Gastrocnemius medialis (tissue), 4 donors: ENCODE measurements around the gene MCM8. TPM values are rescaled to one million over a fixed set of nuclear protein-coding genes. Genes with fewer than 3 reads are reported as not detected.

Experiments used
- ATAC-seq, 2 donors: fragments of 150-250 bp; one replicate each; pipeline ENCODE4 v1.9.1; 2016
- DNase-seq, 2 donors: peaks; one replicate each; pipeline ENCODE4 v3.0.0-alpha.2; 2019
- H3K27ac ChIP-seq, 4 donors: fragments of 200-600 bp; sonication (generic); 1 replicate in 1 of 4; 2 replicates in 3 of 4; pipeline ENCODE4 v1.5.1; 2016 to 2018; ENCODE audit warnings: mild to moderate bottlenecking in 2 of 4, moderate library complexity in 1 of 4
- H3K27me3 ChIP-seq, 3 donors: fragments of 200-600 bp; sonication (generic) in 2 of 3; 1 replicate in 1 of 3; 2 replicates in 2 of 3; pipeline versions ENCODE4 v1.5.1 to v1.6.0; 2016 to 2019; ENCODE audit warnings: mild to moderate bottlenecking in 1 of 3, moderate library complexity in 1 of 3
- H3K36me3 ChIP-seq, 2 donors: fragments of 200-600 bp; sonication (generic) in 1 of 2; one replicate each; pipeline ENCODE4 v1.5.1; 2017 to 2018
- H3K4me1 ChIP-seq, 2 donors: fragments of 200-600 bp; sonication (generic) in 1 of 2; one replicate each; pipeline ENCODE4 v1.5.1; 2016 to 2017; ENCODE audit warnings: mild to moderate bottlenecking in 2 of 2
- H3K4me3 ChIP-seq, 4 donors: fragments of 200-600 bp; sonication (generic) in 3 of 4; 1 replicate in 1 of 4; 2 replicates in 3 of 4; pipeline ENCODE4 v1.5.1; 2016 to 2019; ENCODE audit warnings: mild to moderate bottlenecking in 2 of 4
- H3K9me3 ChIP-seq, 3 donors: fragments of 200-600 bp; sonication (generic) in 2 of 3; 1 replicate in 1 of 3; 2 replicates in 2 of 3; pipeline ENCODE4 v1.5.1; 2016 to 2019
- POLR2A ChIP-seq, 2 donors: fragments of 450-650 bp; IDR thresholded peaks; one replicate each; pipeline ENCODE4 v1.6.1; 2017; ENCODE audit warnings: antibody characterized with exemption in 2 of 2, mild to moderate bottlenecking in 2 of 2, moderate library complexity in 2 of 2
- in situ Hi-C, 4 donors: fragments of 200-750 bp; cut with MboI; loops; one replicate each; pipeline versions ENCODE4 v1.15.0 to v1.8.0; 2017; ENCODE audit warnings: low sequenced_read_pairs in 4 of 4
- intact Hi-C: fragments of 100-400 bp; cut with DNase I; formaldehyde crosslinking; loops from one replicate; pipeline ENCODE4 v1.15.1; 2023; ENCODE audit warnings: low total_unique reads
- total RNA-seq, 4 donors: library from RNA; depleted of rRNA; stranded (reverse); fragments of >200 nt; gene quantifications; one replicate each; pipeline versions ENCODE4 v1.1.0 to v1.2.3, GENCODE V29; 2016
- TF ChIP-seq, protein P1 (sequence below), 5 experiments: fragments of 450-650 bp in 3 of 5; fragments of 200-600 bp in 2 of 5; sonication (generic) in 2 of 5; IDR thresholded peaks in 4 of 5; conservative IDR thresholded peaks in 1 of 5; 1 replicate in 4 of 5; 2 replicates in 1 of 5; pipeline ENCODE4 v1.5.1; 2016 to 2019; ENCODE audit warnings: antibody characterized with exemption in 5 of 5, mild to moderate bottlenecking in 3 of 5, moderate library complexity in 3 of 5

Gene MCM8
- total RNA-seq, 4 donors from 2014 or later = 2.4 to 5.9 (median 5.2) TPM

DNA sequence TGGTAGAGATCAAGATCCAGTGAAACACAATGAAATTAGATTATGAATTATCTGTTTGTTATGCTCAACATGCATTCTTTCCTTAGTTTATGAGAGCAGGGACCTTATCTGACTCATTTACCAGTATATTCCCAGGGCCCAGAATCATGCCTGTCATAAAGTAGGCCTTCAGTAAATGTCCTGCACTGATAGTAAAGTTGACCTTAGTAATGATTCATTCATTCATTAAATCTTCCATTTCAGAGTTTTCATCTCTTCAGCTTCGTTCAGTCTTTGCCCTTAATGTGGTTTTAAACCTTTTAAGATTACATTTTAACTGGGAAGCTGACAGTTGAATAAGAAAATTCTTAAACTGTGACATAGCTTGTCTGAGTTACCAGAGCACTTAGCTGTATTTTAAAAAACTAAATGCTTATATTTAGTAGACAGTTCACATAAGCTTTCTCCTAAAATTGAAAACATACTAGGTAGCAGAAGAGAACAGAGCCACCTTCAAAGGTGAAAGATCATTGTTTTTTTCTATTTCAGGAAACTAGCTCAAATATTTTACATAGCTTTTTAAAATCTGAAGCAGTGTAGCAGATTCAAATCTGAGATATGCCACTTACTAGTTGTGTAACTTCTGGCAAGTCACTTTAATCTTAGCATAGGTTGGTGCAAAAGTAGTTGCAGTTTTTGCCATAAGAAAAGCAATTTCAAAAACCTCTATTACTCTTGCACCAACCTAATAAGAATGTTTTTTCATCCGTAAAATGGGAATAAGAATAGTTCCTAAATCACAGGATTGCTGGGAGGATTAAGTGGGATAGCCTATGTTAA lies 41.4 kb downstream of the MCM8 start:
- peaks cover 0 to 38% of the 10 kb centered on the region in 2 donors for H3K36me3 ChIP-seq
- in situ Hi-C loops (no loop called here), intact Hi-C loops (no loop called here)

DNA sequence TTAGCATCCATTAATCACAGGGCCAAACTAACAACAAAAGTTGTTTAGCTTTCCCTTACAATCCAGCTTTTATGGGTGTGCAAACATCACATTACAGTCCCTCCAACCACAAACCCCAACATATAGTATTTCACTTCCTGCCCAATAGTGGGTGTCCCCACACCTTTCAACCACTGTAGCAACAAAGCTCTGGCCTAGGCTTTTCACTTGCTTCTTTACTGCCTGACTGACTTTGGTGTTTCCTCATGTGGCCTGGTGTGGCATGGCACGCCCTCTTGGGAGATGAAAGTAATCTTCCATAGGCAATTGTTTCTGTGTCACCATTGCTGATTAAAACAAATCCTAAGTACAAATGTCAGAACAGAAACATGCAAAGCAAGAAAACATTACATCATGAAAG lies 46.3 kb downstream of the MCM8 start:
- intact Hi-C loops (no loop called here), in situ Hi-C loops (no loop called here)
- Histone ChIP-seq H3K9me3 (no peaks in the 10 kb centered on the region), H3K27me3 (no peaks in the 10 kb centered on the region), H3K4me3 (no peak overlapping the region), H3K36me3 (peaks cover 0 to 17% of the 10 kb centered on the region in 2 donors), H3K4me1 (no peaks in the 10 kb centered on the region), H3K27ac (no peak overlapping the region)
- no peak for DNase-seq
- no peak for ATAC-seq
- no peak for TF ChIP-seq POLR2A (IDR thresholded peaks at IDR 0.05)
- TF ChIP-seq, protein P1, sequence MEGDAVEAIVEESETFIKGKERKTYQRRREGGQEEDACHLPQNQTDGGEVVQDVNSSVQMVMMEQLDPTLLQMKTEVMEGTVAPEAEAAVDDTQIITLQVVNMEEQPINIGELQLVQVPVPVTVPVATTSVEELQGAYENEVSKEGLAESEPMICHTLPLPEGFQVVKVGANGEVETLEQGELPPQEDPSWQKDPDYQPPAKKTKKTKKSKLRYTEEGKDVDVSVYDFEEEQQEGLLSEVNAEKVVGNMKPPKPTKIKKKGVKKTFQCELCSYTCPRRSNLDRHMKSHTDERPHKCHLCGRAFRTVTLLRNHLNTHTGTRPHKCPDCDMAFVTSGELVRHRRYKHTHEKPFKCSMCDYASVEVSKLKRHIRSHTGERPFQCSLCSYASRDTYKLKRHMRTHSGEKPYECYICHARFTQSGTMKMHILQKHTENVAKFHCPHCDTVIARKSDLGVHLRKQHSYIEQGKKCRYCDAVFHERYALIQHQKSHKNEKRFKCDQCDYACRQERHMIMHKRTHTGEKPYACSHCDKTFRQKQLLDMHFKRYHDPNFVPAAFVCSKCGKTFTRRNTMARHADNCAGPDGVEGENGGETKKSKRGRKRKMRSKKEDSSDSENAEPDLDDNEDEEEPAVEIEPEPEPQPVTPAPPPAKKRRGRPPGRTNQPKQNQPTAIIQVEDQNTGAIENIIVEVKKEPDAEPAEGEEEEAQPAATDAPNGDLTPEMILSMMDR (IDR thresholded peaks at IDR 0.05 in 4 of 5, conservative IDR thresholded peaks at IDR 0.05 in 1 of 5) = no peak

More for the DNA sequence above, 41.4 kb downstream of the MCM8 start:
- Histone ChIP-seq H3K27ac (no peak overlapping the region), H3K4me1 (no peaks in the 10 kb centered on the region), H3K27me3 (no peaks in the 10 kb centered on the region), H3K9me3 (no peaks in the 10 kb centered on the region), H3K4me3 (no peak overlapping the region)
- TF ChIP-seq POLR2A (IDR thresholded peaks at IDR 0.05) = no peak
- TF ChIP-seq, protein P1 (IDR thresholded peaks at IDR 0.05 in 4 of 5, conservative IDR thresholded peaks at IDR 0.05 in 1 of 5) = no peak
- no peak for DNase-seq
- ATAC-seq = no peak

DNA sequence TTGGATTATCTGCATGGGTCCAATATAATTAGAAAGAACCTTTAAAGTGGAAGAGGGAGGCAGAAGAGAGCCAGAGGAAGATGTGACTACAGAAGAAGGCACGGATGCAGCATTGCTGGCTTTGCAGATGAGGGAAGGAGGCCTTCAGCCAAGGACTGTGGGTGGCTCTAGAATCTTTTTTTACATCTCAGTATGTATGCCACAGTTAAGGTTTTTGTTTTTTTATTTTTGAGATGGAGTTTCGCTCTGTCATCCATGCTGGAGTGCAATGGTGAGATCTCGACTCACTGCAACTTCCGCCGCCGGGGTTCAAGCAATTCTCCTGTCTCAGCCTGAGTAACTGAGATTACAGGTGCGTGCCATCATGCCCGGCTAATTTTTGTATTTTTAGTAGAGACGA lies 49.3 kb downstream of the MCM8 start:
- no peak overlapping the region for H3K27ac ChIP-seq
- no peak overlapping the region for H3K4me3 ChIP-seq
- H3K36me3 ChIP-seq = peaks cover 0 to 10% of the 10 kb centered on the region in 2 donors
- intact Hi-C loops (loop anchor here (5.0 kb wide), 1 partner anchor 472 kb away; no protein-coding TSS in a partner anchor), in situ Hi-C loops (no loop called here)
- H3K27me3 ChIP-seq = no peaks in the 10 kb centered on the region
- DNase-seq (no peak), ATAC-seq (no peak)
- H3K9me3 ChIP-seq = no peaks in the 10 kb centered on the region
- no peak for TF ChIP-seq POLR2A (IDR thresholded peaks at IDR 0.05)
- TF ChIP-seq, protein P1 (IDR thresholded peaks at IDR 0.05 in 4 of 5, conservative IDR thresholded peaks at IDR 0.05 in 1 of 5) = no peak
- H3K4me1 ChIP-seq = peaks cover 0 to 1% of the 10 kb centered on the region in 2 donors

DNA sequence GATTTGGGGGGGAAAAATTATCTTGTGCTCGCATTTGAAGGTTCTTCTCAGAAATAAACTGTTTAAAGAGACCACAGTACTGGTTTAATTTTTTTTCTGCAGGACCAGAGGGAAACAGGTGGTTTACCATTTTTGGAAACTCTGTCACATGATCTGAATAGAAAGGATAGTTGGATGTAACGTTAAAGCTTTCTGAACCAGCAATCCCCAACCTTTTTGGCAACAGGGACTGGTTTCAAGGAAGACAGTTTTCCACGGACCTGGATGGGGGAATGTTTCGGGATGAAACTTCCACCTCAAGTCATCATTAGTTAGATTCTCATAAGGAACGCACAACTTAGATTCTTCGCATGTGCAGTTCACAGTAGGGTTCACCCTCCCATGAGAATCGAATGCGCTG lies 50.4 kb downstream of the MCM8 start:
- in situ Hi-C loops = no loop called here

More for the DNA sequence above, 50.4 kb downstream of the MCM8 start:
- no peak overlapping the region for H3K4me3 ChIP-seq
- no peak for ATAC-seq
- no peaks in the 10 kb centered on the region for H3K9me3 ChIP-seq
- no peaks in the 10 kb centered on the region for H3K27me3 ChIP-seq
- no peak for TF ChIP-seq POLR2A (IDR thresholded peaks at IDR 0.05)
- TF ChIP-seq, protein P1 (IDR thresholded peaks at IDR 0.05 in 4 of 5, conservative IDR thresholded peaks at IDR 0.05 in 1 of 5) = no peak
- intact Hi-C loops = loop anchor here (5.0 kb wide), 1 partner anchor 474 kb away; no protein-coding TSS in a partner anchor
- H3K4me1 ChIP-seq = peaks cover 4 to 7% of the 10 kb centered on the region in 2 donors
- DNase-seq = no peak
- peaks cover 0 to 2% of the 10 kb centered on the region in 2 donors for H3K36me3 ChIP-seq
- H3K27ac ChIP-seq = no peak overlapping the region
